H1 (cell line): Measurements from ENCODE around the gene MNAT1. TPM values are rescaled to one million over a fixed set of nuclear protein-coding genes. Genes with fewer than 3 reads are reported as not detected.

ENCODE experiments used
- CTCF ChIA-PET: fragments of 300-600 bp; sonication (Branson Sonifier 250); formaldehyde crosslinking; loops from one replicate; lab custom pipeline; 2021; ENCODE audit not compliant: partially characterized antibody; lab: Charles Lee
- POLR2A ChIA-PET: fragments of 300-600 bp; sonication (Branson Sonifier 250); formaldehyde crosslinking; loops from one replicate; lab custom pipeline; 2021; ENCODE audit warnings: inconsistent platforms; ENCODE audit not compliant: partially characterized antibody; lab: Charles Lee
- DNase-seq, 2 experiments: peaks; one replicate each; pipeline versions ENCODE4 v3.0.0 to v3.0.0-alpha.2; 2010 to 2022; ENCODE audit warnings: low spot score in 2 of 2, low read depth in 1 of 2, mixed read lengths in 1 of 2
- FAIRE-seq: peaks from 2 replicates; lab custom pipeline; 2011; peaks lifted over from hg19 to GRCh38; lab: Jason Lieb, UNC
- H2AFZ ChIP-seq: 2 replicates; pipeline ENCODE4 v1.8.1; 2012; ENCODE audit warnings: low read length, inconsistent platforms
- H2AK5ac ChIP-seq: 2 replicates; pipeline ENCODE4 v1.6.1; 2013; ENCODE audit warnings: low read depth, low read length
- H2BK120ac ChIP-seq: replicated peaks from 2 replicates; pipeline ENCODE3; 2013; ENCODE audit warnings: low read depth, low read length, inconsistent platforms
- H2BK12ac ChIP-seq: 2 replicates; pipeline ENCODE4 v1.6.1; 2013; ENCODE audit warnings: low read depth, low read length
- H2BK15ac ChIP-seq: 2 replicates; pipeline ENCODE4 v1.6.1; 2013; ENCODE audit warnings: low read length
- H2BK20ac ChIP-seq: 2 replicates; pipeline ENCODE4 v1.6.1; 2013; ENCODE audit warnings: low read length
- H2BK5ac ChIP-seq: 2 replicates; pipeline ENCODE4 v1.6.1; 2013; ENCODE audit warnings: low read depth, low read length
- H3K14ac ChIP-seq: 2 replicates; pipeline ENCODE4 v1.6.1; 2013; ENCODE audit warnings: inconsistent platforms; ENCODE audit not compliant: insufficient read length
- H3K18ac ChIP-seq: 2 replicates; pipeline ENCODE4 v1.6.1; 2013; ENCODE audit warnings: low read length; ENCODE audit errors: extremely low read depth
- H3K23ac ChIP-seq: 2 replicates; pipeline ENCODE4 v1.6.1; 2013; ENCODE audit warnings: inconsistent platforms; ENCODE audit not compliant: insufficient read length
- H3K23me2 ChIP-seq: 2 replicates; pipeline ENCODE4 v1.6.1; 2013; ENCODE audit warnings: low read depth, low read length
- H3K27ac ChIP-seq: 2 replicates; pipeline ENCODE4 v1.6.1; 2011; ENCODE audit warnings: low read depth, low read length, inconsistent platforms
- H3K27me3 ChIP-seq, 4 experiments: replicated peaks in 1 of 4; 1 replicate in 1 of 4; 2 replicates in 3 of 4; pipeline versions ENCODE4 v1.6.1 to v1.8.1; 2011 to 2013; ENCODE audit warnings: low read length in 3 of 4, mild to moderate bottlenecking in 3 of 4, inconsistent platforms in 2 of 4, mixed read lengths in 2 of 4, moderate library complexity in 1 of 4; ENCODE audit not compliant: control insufficient read depth in 3 of 4, insufficient read depth in 3 of 4; ENCODE audit errors: extremely low read depth in 1 of 4
- H3K36me3 ChIP-seq, 4 experiments: 2 replicates each; pipeline versions ENCODE4 v1.6.1 to v1.8.1; 2011 to 2013; ENCODE audit warnings: mild to moderate bottlenecking in 4 of 4, low read length in 3 of 4, moderate library complexity in 2 of 4, control low read depth in 1 of 4, inconsistent platforms in 1 of 4; ENCODE audit not compliant: insufficient read depth in 4 of 4, control insufficient read depth in 2 of 4
- H3K4ac ChIP-seq: replicated peaks from 2 replicates; pipeline ENCODE3; 2013; ENCODE audit warnings: low read length, low read depth, mixed read lengths, inconsistent platforms; ENCODE audit not compliant: insufficient read length
- H3K4me1 ChIP-seq, 4 experiments: replicated peaks in 1 of 4; 1 replicate in 1 of 4; 2 replicates in 3 of 4; pipeline versions ENCODE4 v1.6.1 to v1.8.1; 2011 to 2013; ENCODE audit warnings: low read length in 3 of 4, inconsistent platforms in 2 of 4, mixed read lengths in 1 of 4; ENCODE audit not compliant: insufficient read depth in 4 of 4, control insufficient read depth in 3 of 4
- H3K4me2 ChIP-seq, 2 experiments: 2 replicates each; pipeline versions ENCODE4 v1.6.1 to v1.8.1; 2011 to 2013; ENCODE audit warnings: low read depth in 2 of 2, low read length in 2 of 2, control low read depth in 1 of 2, inconsistent platforms in 1 of 2, mild to moderate bottlenecking in 1 of 2; ENCODE audit not compliant: insufficient read depth in 1 of 2
- H3K4me3 ChIP-seq, 4 experiments: fragments of 200-600, 300-600 bp in 1 of 4; sonication (generic), shearing (Covaris generic), sonication (Bioruptor Twin) in 1 of 4; 2 replicates each; pipeline versions ENCODE4 v1.5.1 to v1.8.1; 2011 to 2016; ENCODE audit warnings: low read length in 4 of 4, low read depth in 3 of 4, control low read depth in 2 of 4, inconsistent platforms in 2 of 4, mild to moderate bottlenecking in 2 of 4, mixed read lengths in 1 of 4, moderate library complexity in 1 of 4; ENCODE audit not compliant: insufficient read depth in 2 of 4; ENCODE audit errors: extremely low read depth in 1 of 4
- H3K56ac ChIP-seq: replicated peaks from 2 replicates; pipeline ENCODE3; 2013; ENCODE audit warnings: low read depth, mild to moderate bottlenecking, mixed read lengths, low read length, inconsistent platforms; ENCODE audit not compliant: insufficient read length
- H3K79me1 ChIP-seq: 2 replicates; pipeline ENCODE4 v1.6.1; 2013; ENCODE audit warnings: low read depth, low read length, control low read depth
- H3K79me2 ChIP-seq, 2 experiments: 2 replicates each; pipeline versions ENCODE4 v1.6.1 to v1.8.1; 2012 to 2013; ENCODE audit warnings: low read length in 2 of 2, mild to moderate bottlenecking in 2 of 2, inconsistent platforms in 1 of 2; ENCODE audit not compliant: insufficient read depth in 2 of 2, control insufficient read depth in 1 of 2
- H3K9ac ChIP-seq, 4 experiments: replicated peaks in 1 of 4; 1 replicate in 1 of 4; 2 replicates in 3 of 4; pipeline versions ENCODE4 v1.6.1 to v1.8.1; 2011 to 2013; ENCODE audit warnings: low read depth in 3 of 4, low read length in 3 of 4, control low read depth in 2 of 4, mild to moderate bottlenecking in 2 of 4, moderate library complexity in 2 of 4, inconsistent platforms in 1 of 4; ENCODE audit errors: extremely low read depth in 1 of 4
- H3K9me3 ChIP-seq, 2 experiments: 2 replicates each; pipeline versions ENCODE4 v1.6.1 to v1.8.1; 2012 to 2013; ENCODE audit warnings: mild to moderate bottlenecking in 2 of 2, moderate library complexity in 2 of 2, control low read depth in 1 of 2, inconsistent platforms in 1 of 2, low read depth in 1 of 2, low read length in 1 of 2, mixed read lengths in 1 of 2; ENCODE audit not compliant: insufficient read depth in 2 of 2
- H4K20me1 ChIP-seq, 2 experiments: replicated peaks in 1 of 2; 2 replicates each; pipeline versions ENCODE3 to v1.8.1; 2011 to 2013; ENCODE audit warnings: inconsistent platforms in 2 of 2, low read length in 2 of 2, mild to moderate bottlenecking in 1 of 2; ENCODE audit not compliant: insufficient read depth in 2 of 2, control insufficient read depth in 1 of 2
- H4K5ac ChIP-seq: 2 replicates; pipeline ENCODE4 v1.6.1; 2013; ENCODE audit warnings: low read length, low read depth, mixed read lengths, inconsistent platforms; ENCODE audit not compliant: insufficient read length
- H4K8ac ChIP-seq: 2 replicates; pipeline ENCODE4 v1.8.0; 2013; ENCODE audit warnings: mild to moderate bottlenecking, moderate library complexity, low read length, inconsistent platforms; ENCODE audit not compliant: insufficient read depth; ENCODE audit errors: extremely low read depth
- H4K91ac ChIP-seq: replicated peaks from 2 replicates; pipeline ENCODE3; 2013; ENCODE audit warnings: low read length, mixed read lengths, inconsistent platforms; ENCODE audit not compliant: insufficient read length
- BCL11A ChIP-seq, 2 experiments: IDR thresholded peaks; one replicate each; pipeline ENCODE4 v1.6.1; 2011; ENCODE audit warnings: low read depth in 2 of 2, low read length in 2 of 2, mild to moderate bottlenecking in 2 of 2
- CTBP2 ChIP-seq: IDR thresholded peaks from 2 replicates; pipeline ENCODE4 v1.7.0; 2011; ENCODE audit warnings: borderline replicate concordance, mild to moderate bottlenecking, moderate library complexity, mixed read lengths, low read length; ENCODE audit not compliant: insufficient read depth, insufficient read length
- EP300 ChIP-seq, 2 experiments: IDR thresholded peaks; 1 replicate in 1 of 2; 2 replicates in 1 of 2; pipeline ENCODE4 v1.6.1; 2011 to 2012; ENCODE audit warnings: low read depth in 2 of 2, low read length in 2 of 2, mild to moderate bottlenecking in 2 of 2, borderline replicate concordance in 1 of 2, inconsistent platforms in 1 of 2, moderate library complexity in 1 of 2
- FOSL1 ChIP-seq: IDR thresholded peaks from 2 replicates; pipeline ENCODE4 v1.6.1; 2011; ENCODE audit warnings: mild to moderate bottlenecking, low read depth, low read length, moderate library complexity; ENCODE audit not compliant: insufficient read depth
- GABPA ChIP-seq: IDR thresholded peaks from 2 replicates; pipeline ENCODE4 v1.6.1; 2011; ENCODE audit warnings: mild to moderate bottlenecking, low read length, moderate library complexity, borderline replicate concordance; ENCODE audit not compliant: insufficient read depth
- KDM5A ChIP-seq: fragments of 200-600 bp; IDR thresholded peaks from 2 replicates; pipeline ENCODE4 v1.7.1; 2012; ENCODE audit warnings: mild to moderate bottlenecking, low read length, inconsistent platforms, mixed read lengths
- PHF8 ChIP-seq: fragments of 200-600 bp; sonication (generic); conservative IDR thresholded peaks from 2 replicates; pipeline ENCODE4 v1.7.1; 2012; ENCODE audit warnings: low read depth, mild to moderate bottlenecking, inconsistent platforms, low read length, moderate library complexity
- RFX5 ChIP-seq: IDR thresholded peaks from 2 replicates; pipeline ENCODE4 v1.6.1; 2011; ENCODE audit warnings: low read depth, low read length, improper control_type of control experiment, borderline replicate concordance
- RNF2 ChIP-seq: fragments of 200-900, 300-1000 bp; sonication (generic); IDR thresholded peaks from 2 replicates; pipeline ENCODE4 v1.7.1; 2016; ENCODE audit warnings: borderline replicate concordance, low read depth, mild to moderate bottlenecking, antibody characterized with exemption, low read length; ENCODE audit not compliant: poor library complexity, severe bottlenecking; ENCODE audit errors: missing control alignments
- SAP30 ChIP-seq: fragments of 300-600 bp; sonication (generic); IDR thresholded peaks from 2 replicates; pipeline ENCODE4 v1.7.1; 2012; ENCODE audit warnings: low read length, moderate library complexity, mild to moderate bottlenecking, inconsistent platforms; ENCODE audit not compliant: insufficient read depth, insufficient replicate concordance
- SIN3A ChIP-seq, 2 experiments: IDR thresholded peaks in 1 of 2; conservative IDR thresholded peaks in 1 of 2; 2 replicates each; pipeline ENCODE4 v1.6.1; 2011 to 2012; ENCODE audit warnings: low read length in 2 of 2, improper control_type of control experiment in 1 of 2, low read depth in 1 of 2, mild to moderate bottlenecking in 1 of 2
- WGBS, 2 experiments: shearing (Covaris generic) in 1 of 2; methylation state at CpG; one replicate each; pipeline versions ENCODE4 v1.1.6 to v1.1.7; 2013 to 2015; ENCODE audit warnings: low lambda C conversion rate in 2 of 2, mixed read lengths in 2 of 2, inconsistent platforms in 1 of 2, low coverage in 1 of 2, missing lambda C conversion rate in 1 of 2; ENCODE audit not compliant: insufficient replicate concordance in 2 of 2, insufficient coverage in 1 of 2, insufficient read length in 1 of 2; ENCODE audit errors: extremely low coverage in 1 of 2, missing lambda C conversion rate in 1 of 2; 5-methylcytosine and 5-hydroxymethylcytosine counted together
- polyA plus RNA-seq, 7 experiments: library from polyadenylated mRNA; depleted of rRNA in 3 of 7; stranded (reverse) in 5 of 7; unstranded in 2 of 7; fragments of >200 nt in 5 of 7; fragments of 200-250 nt in 2 of 7; gene quantifications; 1 replicate in 5 of 7; 2 replicates in 1 of 7; 4 replicates in 1 of 7; pipeline versions ENCODE4 v1.2.1 to v1.2.3, GENCODE V29; 2011 to 2013; ENCODE audit warnings: missing spikeins in 2 of 7, mixed read lengths in 2 of 7
- total RNA-seq: library from RNA; stranded (reverse); fragmentation: NEBNext Ultra II Directional; extraction: Animal tissue kit (Norgen Biotek cat#: 25700); gene quantifications from 2 replicates; pipeline ENCODE4 v1.2.1, GENCODE V29; 2021

The MNAT1 gene
- total and polyA plus RNA-seq, 2 of the 8 experiments (the other 6 are each of a cell fraction or from before 2014, with no cell fraction given) = 34.7 to 52.1 TPM

DNA sequence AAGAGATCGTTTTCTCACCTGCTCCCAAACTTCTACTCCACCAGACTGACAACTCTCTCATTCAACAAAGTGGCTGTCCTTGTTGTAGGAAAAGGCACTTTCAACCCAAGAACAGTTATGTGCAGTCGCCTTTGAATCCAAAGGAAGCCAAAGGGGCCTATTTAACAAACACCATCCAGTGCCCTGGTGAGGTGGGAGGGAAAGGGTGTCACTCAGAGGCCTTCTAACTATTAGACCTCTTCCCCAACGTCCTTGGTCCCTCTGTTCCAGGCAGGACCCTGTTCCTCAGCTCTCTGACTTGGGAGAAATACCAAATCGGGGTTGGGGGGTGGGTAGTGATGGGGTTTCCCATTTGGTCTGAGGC is 13.6 kb upstream of the MNAT1 start:
- Histone ChIP-seq H3K18ac (peak overlapping the region; percentile 56), H3K79me2 (peaks cover 7 to 59% of the 10 kb centered on the region in 2 experiments), H2BK12ac (no peak overlapping the region), H3K36me3 (peaks cover 7 to 37% (median 17%) of the 10 kb centered on the region in 4 experiments), H3K79me1 (peaks cover 13% of the 10 kb centered on the region), H2BK20ac (no peak overlapping the region), H3K23ac (no peak overlapping the region), H4K91ac (no peak overlapping the region), H3K9ac (peak overlapping the region in 1 of 4 experiments; percentile 16; a peak in 3 of 7 replicates), H2AK5ac (no peak overlapping the region), H4K5ac (no peak overlapping the region), H4K20me1 (peaks cover 16% of the 10 kb centered on the region in 2 experiments), H3K4me3 (peak overlapping the region; percentile 76 to 99 (median 90)), H2BK5ac (no peak overlapping the region), H3K23me2 (peaks cover 13% of the 10 kb centered on the region; the same call in 1 of the 2 replicates), H3K4ac (no peak overlapping the region), H4K8ac (peak overlapping the region; percentile 51; the same call in 1 of the 2 replicates), H3K56ac (no peak overlapping the region), H2BK120ac (no peak overlapping the region), H3K9me3 (no peaks in the 10 kb centered on the region), H3K27me3 (no peaks in the 10 kb centered on the region), H2AFZ (no peak overlapping the region), H3K4me1 (peaks cover 2 to 7% (median 5%) of the 10 kb centered on the region in 4 experiments; a peak in 6 of 7 replicates), H2BK15ac (no peak overlapping the region), H3K27ac (no peak overlapping the region), H3K14ac (no peak overlapping the region), H3K4me2 (peak overlapping the region; percentile 86 to 96)
- 20% methylated on average over 4 of the region's 4 CpGs; no CpG with 5 or more reads in 1 of the 2 experiments for WGBS, 2 experiments
- CTCF ChIA-PET = interaction anchor here (1.2 to 1.6 kb wide), 3 partner anchors 17 to 96 kb away, joined by 3 to 5 read pairs (median 4); no protein-coding TSS in a partner anchor
- FAIRE-seq = no peak
- DNase-seq = no peak
- POLR2A ChIA-PET = interaction anchor here (0.6 to 2.3 kb wide), 9 partner anchors 8 to 557 kb away, joined by 3 to 9 read pairs (median 3); partner anchors contain the start of genes SLC38A6 and TRMT5
- TF ChIP-seq RNF2 = no peak
- TF ChIP-seq GABPA = no peak
- TF ChIP-seq SIN3A (conservative IDR thresholded peaks at IDR 0.05 in 1 of 2, IDR thresholded peaks at IDR 0.05 in 1 of 2; ENCODE audit: low read depth in 1 of 2, low read length in 2 of 2) = no peak
- TF ChIP-seq RFX5 = no peak
- no peak for TF ChIP-seq BCL11A (IDR thresholded peaks at IDR 0.05; ENCODE audit: low read depth in 2 of 2, low read length in 2 of 2)
- TF ChIP-seq FOSL1 = no peak
- TF ChIP-seq CTBP2 = no peak
- no peak for TF ChIP-seq EP300 (IDR thresholded peaks at IDR 0.05; ENCODE audit: borderline replicate concordance in 1 of 2, low read depth in 2 of 2, low read length in 2 of 2)
- no peak for TF ChIP-seq SAP30
- TF ChIP-seq KDM5A = no peak
- no peak for TF ChIP-seq PHF8
